Fibroblast of the aortic adventitia (primary cell): ENCODE measurements around the gene ARID3B. TPM values are rescaled to one million over a fixed set of nuclear protein-coding genes. Genes with fewer than 3 reads are reported as not detected.

Experiments used
- DNase-seq: peaks from one replicate; pipeline ENCODE4 v3.0.0-alpha.2; 2010; ENCODE audit warnings: low read depth
- H3K4me3 ChIP-seq: 2 replicates; pipeline ENCODE4 v1.5.1; 2011; ENCODE audit warnings: low read depth, mild to moderate bottlenecking, control low read depth, low read length, moderate library complexity
- CTCF ChIP-seq: IDR thresholded peaks from 2 replicates; pipeline ENCODE4 v1.5.1; 2011; ENCODE audit warnings: mild to moderate bottlenecking, low read length, control low read depth, inconsistent platforms; ENCODE audit not compliant: insufficient read depth
- total RNA-seq: library from RNA; depleted of rRNA; stranded (reverse); fragments of >200 nt; gene quantifications from 2 replicates; pipeline ENCODE4 v1.2.3, GENCODE V29; 2012; ENCODE audit warnings: low replicate concordance

Gene ARID3B
- total RNA-seq, 1 donor = 2.5 TPM

- TF ChIP-seq CTCF = no peak
- H3K4me3 ChIP-seq = peak overlapping the region; percentile 96
- peak; percentile 63 for DNase-seq
Observed at GRCh38 chr15:74614744-74615507, 73.9 kb downstream of the ARID3B start.

GRCh38 chr15:74615508-74616365, 74.7 kb downstream of the ARID3B start, which contains the start of gene CLK3:
CLK3 (plus strand) TSS chr15:74615836; CDS start chr15:74619197, 3,361 bp downstream.
- DNase-seq = peak; percentile 87
- TF ChIP-seq CTCF = no peak

GRCh38 chr15:74616366-74616939, 75.4 kb downstream of the ARID3B start:
- peak overlapping the region; percentile 96 for H3K4me3 ChIP-seq
- no peak for TF ChIP-seq CTCF
- peak; percentile 73 for DNase-seq

More at GRCh38 chr15:74615508-74616365, 74.7 kb downstream of the ARID3B start, which contains the start of gene CLK3:
- peak within 1 kb of the TSS; percentile 96 for H3K4me3 ChIP-seq

GRCh38 chr15:74616996-74617395, 76.0 kb downstream of the ARID3B start:
- peak overlapping the region; percentile 96 for H3K4me3 ChIP-seq
- TF ChIP-seq CTCF = no peak
- no peak for DNase-seq

GRCh38 chr15:74618841-74619596, 78.0 kb downstream of the ARID3B start:
- H3K4me3 ChIP-seq = no peak overlapping the region
- no peak for TF ChIP-seq CTCF
- no peak for DNase-seq
